ENCODE data around the gene LRRN2. TPM values are rescaled to one million over a fixed set of nuclear protein-coding genes. Genes with fewer than 3 reads are reported as not detected.

The LRRN2 gene
- total RNA-seq, 1 experiment from 2014 or later: 2.0 TPM

- no peak for TF ChIP-seq POLR2AphosphoS5 (IDR thresholded peaks at IDR 0.05; ENCODE audit: low read depth, low read length)
Observed at GRCh38 chr1:204583909-204584632, 101.5 kb downstream of the LRRN2 start (continued).

GRCh38 chr1:204581759-204582158 is 103.8 kb downstream of the LRRN2 start:
- in situ Hi-C loops (cut with HindIII; ENCODE audit: low pct_unique_long_range_greater_than_20kb, low sequenced_read_pairs) (no loop called here), intact Hi-C loops (cut with micrococcal nuclease; ENCODE audit: unreplicated experiment) (no loop called here)
- ATAC-seq: no peak
- Histone ChIP-seq H3K4me3 (ENCODE audit: low read depth in 2 of 2, low read length in 2 of 2) (no peak overlapping the region), H3K27ac (ENCODE audit: low read length) (no peak overlapping the region), H3K36me3 (ENCODE audit: control insufficient read depth, insufficient read depth, low read length) (no peaks in the 10 kb centered on the region), H3K27me3 (ENCODE audit: control insufficient read depth, insufficient read depth, low read length) (no peaks in the 10 kb centered on the region), H3K9me3 (ENCODE audit: control insufficient read depth, insufficient read depth, low read depth, low read length) (no peaks in the 10 kb centered on the region), H3K4me1 (ENCODE audit: control insufficient read depth, insufficient read depth, low read length) (no peaks in the 10 kb centered on the region)
- CTCF ChIA-PET: interaction anchor here (0.7 to 1.3 kb wide), 2 partner anchors 166 to 207 kb away, joined by 4 to 5 read pairs; no protein-coding TSS in a partner anchor
- POLR2A ChIA-PET: interaction anchor here (0.6 kb wide), 1 partner anchor 1030 kb away, joined by 4 read pairs; no protein-coding TSS in a partner anchor
- no peak for TF ChIP-seq POLR2AphosphoS5 (IDR thresholded peaks at IDR 0.05; ENCODE audit: low read depth, low read length)
- no peak for TF ChIP-seq TCF7L2 (IDR thresholded peaks at IDR 0.05; ENCODE audit: low read depth, low read length)
- TF ChIP-seq REST (IDR thresholded peaks at IDR 0.05; ENCODE audit: insufficient read depth in 1 of 2, low read depth in 2 of 2, low read length in 1 of 2): no peak
- no peak for TF ChIP-seq SIN3A (IDR thresholded peaks at IDR 0.05; ENCODE audit: borderline replicate concordance, insufficient read depth, low read depth, low read length)
- no peak for TF ChIP-seq CTCF (IDR thresholded peaks at IDR 0.05)
- no TSS peak for BruUV-seq (replicated peaks)
- no peak for DNase-seq (ENCODE audit: low read depth, low spot score)

- Histone ChIP-seq H3K36me3 (ENCODE audit: control insufficient read depth, insufficient read depth, low read length) (no peaks in the 10 kb centered on the region), H3K27me3 (ENCODE audit: control insufficient read depth, insufficient read depth, low read length) (no peaks in the 10 kb centered on the region), H3K4me1 (ENCODE audit: control insufficient read depth, insufficient read depth, low read length) (no peaks in the 10 kb centered on the region), H3K9me3 (ENCODE audit: control insufficient read depth, insufficient read depth, low read depth, low read length) (no peaks in the 10 kb centered on the region), H3K4me3 (ENCODE audit: low read depth in 2 of 2, low read length in 2 of 2) (no peak overlapping the region), H3K27ac (ENCODE audit: low read length) (no peak overlapping the region)
- DNase-seq (ENCODE audit: low read depth, low spot score) (no peak), ATAC-seq (no peak)
- TF ChIP-seq REST (IDR thresholded peaks at IDR 0.05; ENCODE audit: insufficient read depth in 1 of 2, low read depth in 2 of 2, low read length in 1 of 2): no peak
- no peak for TF ChIP-seq SIN3A (IDR thresholded peaks at IDR 0.05; ENCODE audit: borderline replicate concordance, insufficient read depth, low read depth, low read length)
- no peak for TF ChIP-seq TCF7L2 (IDR thresholded peaks at IDR 0.05; ENCODE audit: low read depth, low read length)
- no peak for TF ChIP-seq POLR2AphosphoS5 (IDR thresholded peaks at IDR 0.05; ENCODE audit: low read depth, low read length)
- TF ChIP-seq CTCF (IDR thresholded peaks at IDR 0.05): no peak
- in situ Hi-C loops (cut with HindIII; ENCODE audit: low pct_unique_long_range_greater_than_20kb, low sequenced_read_pairs) (no loop called here), intact Hi-C loops (cut with micrococcal nuclease; ENCODE audit: unreplicated experiment) (no loop called here)
- CTCF ChIA-PET: interaction anchor here (0.7 to 1.3 kb wide), 2 partner anchors 167 to 208 kb away, joined by 4 to 5 read pairs; no protein-coding TSS in a partner anchor
- no TSS peak for BruUV-seq (replicated peaks)
- POLR2A ChIA-PET: interaction anchor here (0.7 kb wide), 1 partner anchor 103 kb away, joined by 3 read pairs; no protein-coding TSS in a partner anchor
Observed at GRCh38 chr1:204580862-204581261, 104.7 kb downstream of the LRRN2 start.
